ENCODE measurements around the gene SLC7A4. TPM values are rescaled to one million over a fixed set of nuclear protein-coding genes. Genes with fewer than 3 reads are reported as not detected.
"Not testable (repeated sequence)": the region's sequence is repeated elsewhere in the genome, so short reads cannot be mapped to it uniquely, and the experiment has no call there.

SLC7A4 gene
- total RNA-seq, 1 experiment from 2014 or later: not detected

DNA sequence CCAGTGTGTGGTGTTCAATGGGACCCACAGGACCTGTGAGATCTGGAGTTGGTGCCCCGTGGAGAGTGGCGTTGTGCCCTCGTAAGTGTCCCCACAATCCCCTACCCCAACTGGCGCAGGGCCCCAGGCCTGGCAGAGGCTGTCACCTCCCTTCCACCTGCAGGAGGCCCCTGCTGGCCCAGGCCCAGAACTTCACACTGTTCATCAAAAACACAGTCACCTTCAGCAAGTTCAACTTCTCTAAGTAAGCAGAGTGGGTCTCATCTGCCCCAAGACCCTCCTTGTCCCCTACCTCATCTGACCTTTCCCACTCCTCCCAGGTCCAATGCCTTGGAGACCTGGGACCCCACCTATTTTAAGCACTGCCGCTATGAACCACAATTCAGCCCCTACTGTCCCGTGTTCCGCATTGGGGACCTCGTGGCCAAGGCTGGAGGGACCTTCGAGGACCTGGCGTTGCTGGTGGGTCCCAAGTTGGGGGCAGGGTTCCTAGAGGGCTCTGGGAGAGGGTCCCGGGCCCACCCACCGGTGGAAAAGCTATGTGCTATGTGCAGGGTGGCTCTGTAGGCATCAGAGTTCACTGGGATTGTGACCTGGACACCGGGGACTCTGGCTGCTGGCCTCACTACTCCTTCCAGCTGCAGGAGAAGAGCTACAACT is 9.3 kb downstream of the SLC7A4 start:
- DNase-seq (ENCODE audit: low read depth): no peak

DNA sequence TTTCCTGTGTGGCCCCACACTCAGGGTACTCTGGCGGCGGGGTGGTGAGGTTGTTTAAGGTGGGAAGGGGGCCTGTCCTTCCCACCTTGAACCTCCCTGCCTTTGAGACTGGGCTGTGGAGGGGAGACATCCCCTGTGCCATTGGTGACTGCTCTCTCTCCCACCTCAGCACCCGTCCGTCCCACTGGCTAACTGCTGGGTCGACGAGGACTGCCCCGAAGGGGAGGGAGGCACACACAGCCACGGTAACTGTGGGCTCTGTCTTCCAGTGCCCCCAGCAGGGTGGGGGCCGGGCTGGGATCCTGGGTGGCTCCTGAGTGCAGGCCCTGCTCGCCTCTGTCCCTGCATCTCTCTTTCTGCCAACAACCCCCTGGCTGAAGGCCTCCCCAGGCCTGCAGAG is 9.9 kb downstream of the SLC7A4 start:
- DNase-seq (ENCODE audit: low read depth): no peak

DNA sequence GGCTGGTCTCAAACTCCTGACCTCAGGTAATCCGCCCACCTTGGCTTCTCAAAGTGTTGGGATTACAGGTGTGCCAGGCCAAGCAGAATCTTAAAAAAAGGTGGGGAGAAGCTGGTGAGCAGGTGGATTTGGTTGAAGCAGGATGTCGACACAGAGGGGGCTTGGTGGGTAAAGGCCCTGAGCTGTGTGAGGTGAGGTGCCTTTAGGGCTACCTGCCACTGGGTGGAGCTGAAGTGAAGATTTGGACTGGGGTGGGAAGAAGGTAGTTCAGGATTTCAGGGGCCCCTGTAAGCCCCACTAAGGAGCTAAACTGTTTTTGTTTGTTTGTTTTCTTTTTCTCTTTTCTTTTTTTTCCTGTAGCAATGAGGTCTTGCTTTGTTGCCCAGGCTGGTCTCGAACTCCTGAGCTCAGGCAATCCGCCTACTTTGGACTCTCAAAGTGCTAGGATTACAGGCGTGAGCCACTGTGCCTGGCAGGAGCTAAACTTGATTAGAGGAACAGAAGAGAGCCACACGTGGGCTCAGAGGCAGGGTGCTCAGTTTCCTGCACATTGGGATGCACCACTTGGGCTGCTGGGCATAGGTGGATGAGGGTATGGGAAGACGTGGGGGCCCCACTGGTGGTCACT is 11.4 kb downstream of the SLC7A4 start:
- no peak for DNase-seq (ENCODE audit: low read depth)

DNA sequence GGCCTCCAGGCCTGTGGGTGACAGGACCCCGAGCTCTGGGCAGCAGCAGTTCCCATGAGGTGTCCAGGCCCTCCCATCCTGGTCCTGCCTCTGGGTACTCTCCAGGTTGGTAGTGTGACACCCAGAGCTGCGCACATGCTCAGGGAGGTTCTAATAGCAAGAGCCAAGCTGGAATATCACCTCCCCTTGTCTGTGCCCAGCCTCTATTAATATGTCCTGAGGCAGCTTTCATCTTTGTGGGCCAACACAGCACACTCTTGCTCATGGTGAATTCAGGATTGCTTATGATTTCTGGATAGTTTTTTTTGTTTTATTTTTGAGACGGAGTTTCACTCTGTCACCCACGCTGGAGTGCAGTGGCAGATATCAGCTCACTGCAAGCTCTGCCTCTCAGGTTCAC is 14.0 kb downstream of the SLC7A4 start:
- no peak for DNase-seq (ENCODE audit: low read depth)

DNA sequence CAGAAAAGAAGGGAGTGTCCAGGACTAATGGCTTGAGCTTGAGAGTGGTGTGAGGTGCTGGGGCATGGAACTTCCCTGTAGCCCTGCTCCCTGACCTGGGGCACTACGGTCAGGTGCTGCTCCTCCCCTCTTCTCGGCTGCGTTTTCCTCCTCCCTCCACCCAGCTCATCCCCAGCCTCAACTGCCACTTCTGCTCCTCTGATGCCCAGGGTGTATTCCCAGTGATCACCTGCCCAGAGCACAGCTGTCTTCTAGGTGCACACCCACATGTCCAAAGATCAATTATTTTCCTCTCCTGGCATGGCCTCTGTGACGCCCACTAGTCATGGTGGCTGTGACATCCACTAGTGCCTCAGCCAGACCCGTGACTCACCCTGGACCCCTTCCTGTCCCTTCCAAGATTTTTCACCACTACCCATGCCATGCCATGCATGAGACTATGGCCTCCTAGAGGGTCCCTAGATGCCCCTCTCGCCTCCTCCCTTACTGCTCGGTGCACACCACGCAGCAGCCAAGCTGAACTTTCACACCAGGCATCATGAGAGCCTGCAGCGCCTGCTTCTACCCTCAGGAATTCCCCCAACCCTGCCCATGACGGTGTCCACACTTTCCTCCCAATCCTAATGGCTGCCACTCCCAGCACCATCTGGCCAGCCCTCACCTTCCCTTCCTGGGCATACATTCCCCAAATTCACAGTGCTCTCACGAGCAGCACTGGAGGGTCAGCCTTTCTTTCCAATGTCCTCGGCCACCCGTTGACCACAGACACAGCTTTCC is 15.5 kb downstream of the SLC7A4 start:
- no peak for DNase-seq (ENCODE audit: low read depth)

DNA sequence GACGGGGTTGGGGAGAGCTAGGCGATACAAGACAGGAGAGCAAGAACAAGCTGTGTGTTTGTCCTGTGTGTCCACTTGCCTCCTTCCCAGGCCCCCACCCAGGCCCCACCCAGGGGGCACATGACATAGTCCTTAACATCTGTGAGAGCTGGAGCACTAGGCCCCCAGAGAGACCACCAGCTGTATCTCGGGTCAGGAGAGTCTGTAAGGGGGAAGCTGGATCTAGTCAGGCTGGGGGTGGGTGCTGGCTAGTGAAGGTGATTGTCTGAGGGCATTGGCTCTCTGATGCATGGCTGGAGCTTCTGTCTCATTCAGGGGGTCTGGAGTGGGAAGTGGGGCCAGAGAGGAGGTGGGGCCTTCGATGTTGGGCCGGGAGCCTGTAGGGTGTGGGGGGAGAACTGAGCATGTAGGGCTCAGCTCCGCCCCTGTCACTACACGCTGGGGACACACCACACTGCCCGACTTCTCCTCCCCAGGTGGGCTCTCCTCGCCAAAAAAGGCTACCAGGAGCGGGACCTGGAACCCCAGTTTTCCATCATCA is 16.8 kb downstream of the SLC7A4 start:
- DNase-seq (ENCODE audit: low read depth): no peak

DNA sequence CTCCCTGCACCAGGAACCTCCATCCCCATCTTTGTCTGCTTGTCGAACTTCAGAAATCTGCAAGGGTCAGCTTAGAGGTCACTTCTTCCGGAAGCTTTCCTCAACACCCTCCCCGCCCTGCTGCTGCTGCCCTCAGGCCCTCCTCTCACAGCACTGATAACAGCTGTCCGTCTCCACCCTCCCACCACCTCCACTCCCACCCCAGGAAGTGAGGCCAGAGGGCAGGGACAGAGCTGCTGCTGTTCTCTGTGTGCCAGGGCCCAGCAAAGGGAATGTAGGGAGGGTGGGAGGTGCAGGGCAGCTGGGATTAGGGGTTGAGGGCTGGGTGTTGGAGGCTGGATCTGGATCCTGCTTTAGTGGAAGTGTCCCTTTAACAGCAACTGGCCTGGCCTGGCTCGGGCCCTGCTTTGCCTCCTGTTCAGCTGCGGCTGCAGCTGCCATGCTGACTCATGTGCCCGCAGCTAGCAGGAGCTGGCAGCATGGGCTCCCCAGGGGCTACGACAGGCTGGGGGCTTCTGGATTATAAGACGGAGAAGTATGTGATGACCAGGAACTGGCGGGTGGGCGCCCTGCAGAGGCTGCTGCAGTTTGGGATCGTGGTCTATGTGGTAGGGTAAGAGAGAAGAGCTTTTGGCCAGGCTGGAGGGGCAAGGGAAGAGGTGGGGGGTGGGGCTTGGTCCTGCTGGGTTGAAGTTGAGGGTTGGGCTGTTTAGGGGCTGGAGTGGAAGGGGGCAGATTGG is 17.5 kb downstream of the SLC7A4 start, which contains the start of gene P2RX6:
Gene P2RX6 (plus strand): TSS at position 440 of the 740 bp plus-strand sequence. CDS start 10 bp downstream, at position 450.
- peak; percentile 90 for DNase-seq (ENCODE audit: low read depth)

DNA sequence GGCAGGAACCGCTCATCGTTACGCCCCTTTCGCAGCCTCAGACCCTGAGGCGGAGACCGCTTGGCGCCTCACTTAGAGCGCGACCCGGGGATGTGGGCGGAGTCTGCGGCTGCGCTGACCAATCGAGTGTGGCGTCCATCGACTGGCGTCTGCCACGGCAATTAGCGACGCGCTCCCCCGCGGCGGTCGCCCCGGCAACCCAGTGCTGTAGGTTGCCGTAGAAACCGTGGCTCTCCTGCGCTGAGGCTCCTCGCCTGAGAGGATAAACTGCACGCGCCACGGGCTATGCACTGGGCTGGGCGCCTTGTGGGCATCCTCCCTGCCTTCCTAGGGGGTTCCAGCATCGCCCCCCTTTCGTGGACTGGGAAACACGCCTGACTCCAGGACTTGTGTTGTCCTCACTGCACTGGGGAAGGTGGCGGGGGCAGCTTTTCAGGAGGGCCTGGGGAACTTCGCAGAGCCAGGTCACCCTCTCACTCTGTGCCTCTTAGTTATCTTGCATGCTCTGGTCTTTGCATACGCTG is 18.1 kb downstream of the SLC7A4 start:
- peak; percentile 94 for DNase-seq (ENCODE audit: low read depth)

DNA sequence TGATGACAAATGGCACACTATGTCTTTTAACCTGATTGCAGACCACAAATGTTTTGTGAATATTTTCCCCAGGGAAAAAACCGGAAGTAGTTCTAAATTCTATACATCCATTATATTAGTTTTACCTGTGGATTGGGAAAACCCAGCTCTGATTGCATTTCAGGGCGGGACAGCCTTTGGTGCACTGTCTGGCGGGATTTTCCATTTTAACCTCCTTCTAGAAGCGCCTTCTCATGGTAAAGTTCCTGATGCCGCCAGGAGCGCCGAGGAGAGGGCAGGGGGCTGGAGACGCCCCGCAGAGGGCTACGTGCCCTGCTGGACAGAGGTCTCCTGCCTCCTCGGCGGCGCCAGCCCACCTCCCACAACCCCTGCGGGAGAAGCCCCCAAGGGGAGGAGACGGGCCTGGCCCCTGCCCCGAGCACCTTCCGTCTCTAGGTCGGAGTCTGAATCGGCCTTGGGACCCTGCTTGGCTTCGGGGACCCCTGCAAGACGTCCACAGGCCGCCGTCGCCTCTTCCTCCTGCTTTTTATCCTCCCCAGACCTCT is 18.6 kb downstream of the SLC7A4 start:
- no peak for DNase-seq (ENCODE audit: low read depth)

DNA sequence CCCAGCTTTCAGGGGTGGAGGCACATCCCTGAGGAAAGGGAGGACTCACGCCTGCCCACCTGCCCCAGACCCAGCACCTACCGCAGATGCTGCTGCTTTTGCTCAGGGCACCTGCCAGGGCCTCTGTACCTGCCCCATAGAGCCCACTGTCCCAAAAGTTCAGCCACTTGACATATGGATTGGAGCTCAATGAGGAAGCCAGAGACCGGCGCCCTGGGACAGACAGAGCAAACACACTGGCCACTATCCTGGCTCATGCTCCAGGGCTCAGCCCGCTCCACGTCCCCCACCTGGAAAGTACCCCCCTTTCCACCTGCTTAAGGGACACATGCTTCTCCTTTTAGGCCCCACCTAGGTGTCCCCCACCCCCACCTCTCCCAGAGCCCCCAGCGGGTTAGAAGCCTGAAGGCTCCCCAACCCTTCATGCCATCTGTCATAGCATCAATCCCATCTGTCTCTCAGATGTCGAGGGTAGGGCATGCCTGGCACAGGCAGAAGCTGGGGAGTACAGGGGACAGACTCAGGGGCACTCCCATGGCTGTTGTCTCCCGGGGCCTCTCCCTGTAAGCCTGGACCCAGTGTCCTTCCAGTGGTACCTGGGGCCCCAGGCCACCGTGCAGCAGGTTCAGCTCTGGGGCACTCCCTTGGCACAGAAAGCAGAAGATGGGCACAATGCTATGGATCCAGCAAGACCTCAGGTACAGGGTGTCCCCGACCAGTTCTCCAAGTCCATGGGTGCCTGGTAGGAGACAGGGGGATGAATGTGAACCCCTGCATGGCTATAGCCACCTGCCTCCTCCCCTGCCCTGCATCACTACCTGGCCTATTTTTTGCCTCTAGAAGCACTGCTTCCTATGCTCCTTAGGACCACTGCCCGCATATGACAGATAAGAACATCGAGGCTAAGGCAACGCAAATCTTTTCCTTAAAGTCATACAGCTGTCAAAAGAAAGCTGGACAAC is 19.6 kb downstream of the SLC7A4 start:
- DNase-seq (ENCODE audit: low read depth): no peak

DNA sequence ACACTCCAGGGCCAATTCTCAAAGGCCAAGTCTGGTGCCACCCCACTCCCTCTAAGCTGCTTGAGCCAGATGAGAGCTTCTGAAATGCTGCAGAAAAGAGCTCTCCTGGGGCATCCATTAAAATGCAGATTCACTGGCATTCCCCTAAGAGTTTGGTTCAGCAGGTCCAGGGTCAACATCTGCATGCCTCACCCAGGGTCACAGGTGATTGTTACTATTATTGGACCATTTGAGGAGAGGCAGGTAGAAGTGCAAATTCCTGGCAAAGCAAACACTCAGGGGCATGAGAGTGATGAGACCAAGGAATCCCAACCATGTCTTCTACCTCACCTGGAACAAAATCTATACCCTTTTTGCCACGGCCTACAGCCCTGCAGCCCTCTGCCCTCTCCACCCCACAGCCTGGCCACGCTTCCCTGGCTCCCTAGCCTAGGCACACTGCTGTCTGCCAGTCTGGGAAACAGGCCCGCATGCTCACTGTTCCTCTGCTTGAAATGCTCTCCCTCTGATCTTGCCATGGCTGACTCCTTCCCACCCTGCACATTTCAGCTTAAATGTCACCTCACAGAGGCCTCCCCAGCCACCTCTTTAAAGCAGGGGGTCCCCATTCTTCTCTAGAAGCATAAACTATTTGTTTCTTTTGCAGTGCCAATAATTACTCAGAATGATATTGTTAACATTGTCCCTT is 21.8 kb downstream of the SLC7A4 start:
- no peak for DNase-seq (ENCODE audit: low read depth)

DNA sequence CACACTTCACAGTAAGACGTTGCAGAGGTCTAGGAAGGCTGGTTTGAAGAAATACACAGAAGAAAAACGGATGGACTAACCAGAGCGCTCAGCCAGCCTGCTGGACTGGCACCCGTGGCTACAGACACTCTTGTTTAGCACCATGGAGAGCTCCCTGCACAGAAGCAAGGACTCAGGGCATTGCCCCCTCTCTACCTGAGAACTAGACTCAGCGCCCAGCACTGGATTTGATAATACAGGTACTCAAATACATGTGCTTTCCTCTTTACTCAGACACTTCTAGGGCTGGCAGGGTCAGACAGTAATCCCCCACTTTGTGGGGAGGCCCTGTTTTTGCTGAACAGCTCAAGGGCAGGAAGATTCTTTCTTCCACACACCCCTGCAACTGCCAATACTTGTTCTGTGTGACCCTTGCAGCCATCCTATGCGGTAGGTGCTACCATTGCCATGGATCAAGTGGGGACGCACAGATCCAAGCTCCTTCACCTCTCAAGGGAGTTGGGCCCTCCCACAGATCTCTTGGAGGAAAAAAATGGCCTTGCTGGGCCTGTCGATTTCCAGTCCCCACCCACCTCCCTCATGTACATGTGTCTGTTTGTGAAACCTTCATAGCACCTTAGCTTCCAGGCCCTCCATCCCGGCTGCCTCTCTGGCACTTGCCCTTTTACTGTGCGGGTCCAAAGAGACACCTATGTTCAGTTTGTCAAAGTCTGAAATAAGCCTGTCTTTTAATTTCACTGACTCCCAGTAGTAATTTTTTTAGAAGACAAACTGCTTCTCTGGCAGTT is 22.5 kb downstream of the SLC7A4 start:
- DNase-seq (ENCODE audit: low read depth): peak; percentile 34

DNA sequence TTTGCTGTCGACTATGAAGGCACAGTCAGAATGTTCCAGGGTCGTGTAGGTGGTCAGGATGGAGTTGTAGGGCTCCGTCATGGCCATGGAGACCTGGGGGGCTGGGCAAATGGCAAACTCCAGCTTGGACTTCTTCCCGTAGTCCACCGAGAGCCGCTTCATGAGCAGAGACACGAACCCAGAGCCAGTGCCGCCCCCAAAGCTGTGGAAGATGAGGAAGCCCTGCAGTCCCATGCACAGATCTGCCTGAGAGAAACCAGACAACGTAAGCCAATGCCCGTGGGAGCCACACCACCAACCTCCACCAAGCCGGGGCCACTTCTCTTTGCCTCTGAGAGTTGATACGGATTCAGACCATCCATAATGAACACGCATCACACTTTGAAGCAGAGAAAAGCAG is 23.2 kb downstream of the SLC7A4 start:
- not testable (repeated sequence) for DNase-seq (ENCODE audit: low read depth)

DNA sequence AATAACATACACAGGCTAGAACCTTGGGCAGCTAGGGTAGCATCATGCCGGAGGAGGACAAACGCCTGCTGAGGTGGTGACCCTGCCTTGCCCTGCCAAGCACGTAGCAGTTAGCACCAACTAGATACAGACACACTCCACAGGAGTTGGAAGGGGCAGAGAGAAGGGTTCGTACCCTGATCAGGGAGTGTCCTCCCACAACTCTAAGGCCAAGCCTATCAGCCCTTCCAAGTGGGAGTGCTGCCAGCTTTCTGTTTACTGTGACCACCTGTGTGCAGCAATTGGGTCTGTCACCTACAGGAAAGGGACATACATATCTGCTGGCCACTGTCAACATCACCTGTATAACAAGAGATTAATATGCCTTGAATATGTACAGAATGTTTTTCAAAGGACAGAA is 28.6 kb downstream of the SLC7A4 start:
- DNase-seq (ENCODE audit: low read depth): no peak

DNA sequence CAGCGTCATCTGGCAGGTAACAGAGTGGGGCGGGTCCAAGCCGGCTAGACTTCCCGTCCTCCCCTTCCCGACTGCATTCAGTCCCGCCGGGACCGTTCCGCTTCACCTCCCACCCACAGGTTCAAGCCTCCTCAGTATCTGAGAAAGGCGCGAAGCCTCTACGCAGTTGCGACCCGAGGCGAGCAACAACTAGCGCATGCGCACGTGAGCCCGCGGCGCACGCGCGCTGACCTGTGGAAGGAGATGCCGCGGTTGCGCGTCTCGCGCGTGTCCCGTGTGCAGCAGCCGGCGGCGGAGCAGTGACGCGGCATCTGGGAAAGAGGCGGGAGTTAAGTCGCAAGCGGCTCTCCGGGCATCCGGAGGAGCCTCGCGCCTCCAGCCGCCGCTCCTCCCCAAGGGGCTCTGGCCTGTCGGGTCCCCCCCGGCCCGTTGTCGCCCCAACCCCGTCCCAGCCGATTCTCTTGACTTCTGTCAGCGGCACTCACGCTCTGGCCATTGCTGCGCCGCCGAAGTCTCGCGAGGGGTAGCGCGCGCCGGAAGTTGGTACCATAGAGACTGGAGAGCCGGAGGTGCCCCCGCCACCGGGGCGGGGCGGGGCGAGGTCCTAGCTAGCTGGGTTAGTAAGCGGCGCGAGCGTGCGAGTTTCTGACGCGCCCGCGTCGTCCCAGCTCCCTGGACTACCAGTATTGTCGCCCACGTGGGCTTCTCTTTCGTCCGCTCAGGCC is 30.6 kb downstream of the SLC7A4 start, which contains the start of gene THAP7:
Gene THAP7 (minus strand): TSS at position 518 of the 725 bp plus-strand sequence. CDS start 207 bp downstream, at position 311.
- peak; percentile 93 for DNase-seq (ENCODE audit: low read depth)

DNA sequence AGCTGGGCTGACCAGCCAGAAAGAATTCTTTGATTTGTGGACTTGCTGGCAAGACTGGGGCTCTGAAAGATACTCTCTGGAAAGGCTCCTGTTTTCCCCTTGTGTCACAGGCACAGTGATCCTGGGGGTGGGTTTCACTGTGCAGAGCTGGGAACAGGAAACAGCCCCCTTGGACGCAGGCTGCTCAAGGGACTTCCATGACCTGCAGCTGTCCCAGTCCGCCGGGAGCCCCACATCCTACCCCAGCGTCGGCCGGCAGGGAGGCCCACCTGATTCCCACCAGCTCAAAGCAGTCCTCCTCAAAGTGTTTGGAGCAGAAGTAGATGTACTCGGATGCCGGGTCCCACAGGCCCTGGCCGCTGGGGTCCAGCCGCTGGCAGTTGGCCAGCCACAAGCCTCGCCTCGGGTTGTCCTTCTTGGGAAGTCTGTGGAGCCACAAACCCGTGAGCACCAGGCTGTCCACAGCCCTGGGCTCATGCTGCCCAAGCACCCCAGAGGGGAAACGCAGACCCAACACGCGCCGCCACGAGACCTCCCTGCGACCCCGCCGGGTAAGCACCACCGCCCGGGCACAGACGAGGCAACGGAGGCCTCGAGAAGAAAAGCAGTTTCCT is 31.3 kb downstream of the SLC7A4 start:
- no peak for DNase-seq (ENCODE audit: low read depth)
